HL-60/S4 treated with phorbol 12-myristate 13-acetate at 8.2 ng/mL for 4 days and 3 days (cell line): ENCODE results near the gene KLHL17.

Source experiments
- in situ Hi-C: fragments of 300-500 bp; cut with MboI; formaldehyde crosslinking; loops from 2 replicates; pipeline ENCODE4 v1.15.0; 2022; ENCODE audit warnings: low sequenced_read_pairs

Gene KLHL17

DNA sequence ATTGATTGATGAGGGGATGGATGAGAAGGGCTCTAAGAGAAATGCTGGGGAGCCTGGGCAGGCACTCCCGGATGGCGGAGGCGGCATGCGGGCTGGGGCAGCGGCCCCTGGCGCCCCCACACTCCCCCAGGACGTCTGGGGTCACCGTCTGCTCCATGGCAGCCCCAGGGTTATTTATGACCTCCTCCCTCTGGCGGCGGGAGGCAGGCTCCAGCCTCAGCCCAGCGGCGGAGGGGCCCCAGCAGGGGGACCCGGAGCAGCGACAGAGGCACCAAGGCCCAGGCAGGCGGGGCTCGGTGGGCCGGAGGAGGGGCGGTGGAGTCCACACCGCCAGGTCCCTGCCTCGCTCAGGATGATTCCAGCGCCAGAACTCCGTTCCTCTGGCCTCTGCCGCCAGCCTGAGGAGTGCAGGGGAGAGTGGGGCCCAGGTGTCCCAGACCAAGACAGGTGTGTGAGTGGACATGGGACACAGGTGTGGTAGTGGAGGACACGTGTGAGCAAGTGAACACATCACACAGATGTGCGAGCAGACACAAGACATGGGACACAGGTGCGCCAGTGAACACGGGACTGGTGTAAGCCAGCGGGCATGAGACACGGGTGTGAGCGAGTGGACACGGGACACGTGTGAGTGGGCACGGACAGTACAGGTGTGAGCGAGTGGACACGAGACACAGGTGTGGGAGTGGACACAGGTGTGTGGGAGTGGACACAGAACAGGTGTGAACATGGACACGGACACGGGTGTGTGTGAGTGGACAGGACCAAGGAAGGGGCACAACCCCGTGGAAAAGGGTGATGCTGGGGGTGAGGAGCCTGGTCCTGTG is 39.2 kb upstream of the KLHL17 start:
- in situ Hi-C loops: no loop called here

DNA sequence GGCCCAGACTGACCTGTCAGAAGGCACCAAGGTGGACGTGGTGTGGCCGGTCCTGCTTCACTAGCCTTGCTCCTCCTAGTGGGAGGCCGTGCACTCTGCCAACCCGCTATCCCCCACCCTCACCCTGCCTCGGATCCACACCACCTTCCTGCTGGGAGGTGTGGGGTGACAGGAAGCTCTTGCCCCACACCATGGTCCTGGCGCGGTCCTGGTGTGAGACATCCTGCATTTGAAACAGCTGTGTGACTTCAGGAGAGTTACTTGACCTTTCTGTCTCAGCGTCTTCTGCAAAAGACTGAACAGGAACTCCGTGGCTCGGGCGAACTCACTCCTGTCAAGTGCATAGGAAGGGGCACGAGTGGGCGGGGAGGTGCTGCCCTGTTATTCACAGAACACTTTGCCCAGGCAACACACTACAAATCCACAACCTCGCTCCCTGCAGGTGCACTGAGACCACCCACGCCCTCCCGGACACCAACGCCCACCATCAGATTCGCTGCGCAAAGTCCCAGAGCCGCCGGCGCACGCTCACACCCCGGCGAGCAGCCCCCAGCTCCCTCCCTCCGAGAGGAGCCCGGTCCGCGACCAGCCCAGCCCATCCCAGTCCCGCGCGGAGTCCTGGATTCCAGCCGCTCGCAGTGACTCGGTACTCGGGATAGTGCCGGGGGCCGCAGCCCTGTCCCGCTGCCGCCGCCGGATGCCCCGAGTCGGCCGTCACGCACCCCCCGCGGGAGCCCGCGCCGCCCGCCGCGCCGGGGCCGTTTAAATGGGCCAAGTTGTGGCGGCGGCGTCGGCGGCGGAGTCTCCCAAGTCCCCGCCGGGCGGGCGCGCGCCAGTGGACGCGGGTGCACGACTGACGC is 37.0 kb upstream of the KLHL17 start, which contains the start of gene SAMD11:
TSS of gene SAMD11 (plus strand) at position 793 of the 860 bp plus-strand sequence. CDS start 509 bp downstream, outside the sequence.
- in situ Hi-C loops: no loop called here

DNA sequence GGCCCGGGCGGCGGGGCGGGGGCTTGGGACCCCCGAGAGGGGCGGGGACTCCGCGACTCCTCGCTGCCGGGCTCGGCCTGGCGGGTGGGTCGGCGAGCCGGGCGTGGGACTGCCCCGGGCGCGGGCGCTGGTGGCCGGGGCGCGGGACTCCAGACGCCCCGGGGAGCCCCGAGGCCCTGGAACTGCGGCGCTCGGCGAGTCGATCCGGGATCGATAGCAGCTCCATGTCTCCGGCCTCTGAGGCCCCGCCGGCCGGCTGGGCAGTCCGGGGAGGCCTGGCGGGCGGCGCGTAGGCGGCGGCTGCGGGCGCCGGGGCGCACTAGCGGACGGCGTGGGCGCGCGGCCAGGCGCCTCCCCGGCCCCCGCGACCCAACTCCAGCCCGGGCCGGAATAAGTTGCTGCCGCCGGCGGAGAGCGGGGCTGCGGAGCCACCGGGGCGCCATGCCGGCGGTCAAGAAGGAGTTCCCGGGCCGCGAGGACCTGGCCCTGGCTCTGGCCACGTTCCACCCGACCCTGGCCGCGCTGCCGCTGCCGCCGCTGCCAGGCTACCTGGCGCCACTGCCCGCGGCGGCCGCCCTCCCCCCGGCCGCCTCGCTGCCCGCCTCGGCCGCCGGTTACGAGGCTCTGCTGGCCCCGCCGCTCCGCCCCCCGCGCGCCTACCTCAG is 36.3 kb upstream of the KLHL17 start:
- in situ Hi-C loops: no loop called here

DNA sequence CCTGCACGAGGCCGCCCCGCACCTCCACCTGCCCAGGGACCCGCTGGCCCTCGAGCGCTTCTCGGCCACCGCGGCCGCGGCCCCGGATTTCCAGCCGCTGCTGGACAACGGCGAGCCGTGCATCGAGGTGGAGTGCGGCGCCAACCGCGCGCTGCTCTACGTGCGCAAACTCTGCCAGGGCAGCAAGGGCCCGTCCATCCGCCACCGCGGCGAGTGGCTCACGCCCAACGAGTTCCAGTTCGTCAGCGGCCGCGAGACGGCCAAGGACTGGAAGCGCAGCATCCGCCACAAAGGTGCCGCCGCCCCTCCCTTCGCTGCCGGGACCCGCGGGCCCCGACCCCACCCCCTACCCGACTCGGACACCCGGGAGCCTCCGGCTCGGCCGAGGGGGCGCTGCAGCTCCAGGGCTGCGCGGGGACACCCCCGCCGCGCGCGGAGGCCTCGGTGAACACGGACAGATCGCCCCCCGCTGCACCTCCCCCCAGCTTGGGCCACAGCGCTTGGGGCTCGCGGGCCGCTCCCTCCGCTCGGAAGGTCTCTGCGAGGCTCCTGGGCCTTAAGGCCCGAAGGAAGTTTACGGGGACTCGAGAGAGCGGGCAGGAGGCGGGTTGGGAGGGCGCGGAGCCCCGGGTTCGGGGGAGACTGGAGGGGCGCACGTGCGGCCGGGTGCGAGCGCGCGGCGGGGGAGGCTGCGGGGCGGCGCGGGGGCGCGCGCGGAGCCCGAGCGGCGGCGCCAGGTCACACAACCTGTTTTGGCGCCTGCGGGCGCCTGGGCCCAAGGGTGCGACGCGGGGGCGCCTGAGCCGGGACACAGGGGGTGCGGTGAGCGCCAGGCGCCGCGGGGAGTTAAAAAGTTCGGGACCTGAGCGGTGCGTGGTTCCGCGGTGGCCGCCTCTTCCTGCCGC is 35.5 kb upstream of the KLHL17 start:
- in situ Hi-C loops: no loop called here

DNA sequence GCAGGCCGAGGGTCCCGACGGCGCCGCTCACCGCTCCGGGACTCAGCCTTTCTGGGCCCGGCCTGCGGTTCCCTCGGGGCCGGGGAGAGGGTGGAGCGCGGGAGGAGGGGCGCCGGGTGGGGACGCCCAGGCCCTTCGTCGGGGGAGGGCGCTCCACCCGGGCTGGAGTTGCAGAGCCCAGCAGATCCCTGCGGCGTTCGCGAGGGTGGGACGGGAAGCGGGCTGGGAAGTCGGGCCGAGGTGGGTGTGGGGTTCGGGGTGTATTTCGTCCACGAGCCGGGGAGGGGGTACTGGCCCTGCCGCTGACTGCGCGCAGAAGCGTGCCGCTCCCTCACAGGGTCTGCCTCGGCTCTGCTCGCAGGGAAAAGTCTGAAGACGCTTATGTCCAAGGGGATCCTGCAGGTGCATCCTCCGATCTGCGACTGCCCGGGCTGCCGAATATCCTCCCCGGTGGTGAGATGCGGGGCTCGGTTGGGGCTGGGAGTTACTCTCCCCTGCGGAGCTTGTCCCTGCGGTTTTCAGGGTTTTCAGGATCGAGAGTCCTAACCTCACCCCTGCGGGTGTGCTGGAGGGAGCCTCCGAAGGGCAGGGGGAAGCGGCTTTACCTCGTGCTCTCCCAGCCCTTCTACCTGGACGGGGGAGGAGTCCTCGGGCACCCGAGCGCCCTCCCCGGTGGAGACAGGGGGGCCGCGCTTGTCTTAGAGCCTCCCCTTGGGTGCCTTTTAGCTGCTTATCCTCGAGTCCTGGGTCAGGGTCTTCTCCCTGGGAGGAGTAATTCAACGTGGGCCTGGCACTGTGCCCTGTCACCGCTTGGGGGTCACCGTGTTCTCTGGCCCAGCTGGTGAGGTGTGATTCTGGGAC is 34.6 kb upstream of the KLHL17 start:
- in situ Hi-C loops: no loop called here

DNA sequence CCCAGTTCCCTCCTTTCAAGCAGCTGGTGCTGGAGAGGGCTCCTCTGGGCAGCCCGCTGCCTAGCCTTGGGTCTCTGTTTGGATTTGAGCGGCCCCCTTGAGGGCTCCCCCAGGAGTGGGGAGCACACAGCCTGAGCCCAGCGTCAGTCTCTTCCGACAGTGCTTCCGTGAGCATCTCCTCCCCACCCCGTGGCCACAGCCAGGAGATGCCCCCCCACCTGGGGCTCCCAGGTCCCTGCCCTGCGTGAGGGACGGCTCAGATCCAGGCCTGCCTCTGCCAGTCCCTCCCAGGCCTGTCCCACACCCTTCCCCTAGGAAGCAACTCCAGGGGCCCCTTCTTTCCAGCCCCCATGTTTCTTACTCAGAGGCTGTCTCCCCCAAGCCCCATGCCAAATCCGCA is 33.1 kb upstream of the KLHL17 start:
- in situ Hi-C loops: no loop called here

DNA sequence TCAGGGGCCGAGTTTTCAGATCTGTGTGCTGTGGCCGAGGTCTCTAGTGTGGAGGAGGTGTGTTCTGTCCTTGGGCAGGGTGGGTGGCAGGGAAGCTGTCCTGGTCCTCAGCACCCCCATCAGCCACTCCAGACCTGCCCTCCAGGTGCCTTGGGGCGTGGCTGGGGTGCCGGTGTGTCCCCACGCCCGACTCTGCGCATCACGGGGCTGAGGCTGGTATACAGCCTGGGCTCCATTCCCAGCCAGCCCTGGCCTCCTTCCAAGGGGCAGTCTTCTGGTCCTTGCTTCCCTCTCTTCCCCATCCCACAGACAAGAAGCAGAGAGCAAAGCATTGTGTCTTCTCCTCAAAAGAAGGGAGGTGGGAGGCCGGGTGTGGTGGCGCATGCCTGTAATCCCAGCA is 32.6 kb upstream of the KLHL17 start:
- in situ Hi-C loops: no loop called here

DNA sequence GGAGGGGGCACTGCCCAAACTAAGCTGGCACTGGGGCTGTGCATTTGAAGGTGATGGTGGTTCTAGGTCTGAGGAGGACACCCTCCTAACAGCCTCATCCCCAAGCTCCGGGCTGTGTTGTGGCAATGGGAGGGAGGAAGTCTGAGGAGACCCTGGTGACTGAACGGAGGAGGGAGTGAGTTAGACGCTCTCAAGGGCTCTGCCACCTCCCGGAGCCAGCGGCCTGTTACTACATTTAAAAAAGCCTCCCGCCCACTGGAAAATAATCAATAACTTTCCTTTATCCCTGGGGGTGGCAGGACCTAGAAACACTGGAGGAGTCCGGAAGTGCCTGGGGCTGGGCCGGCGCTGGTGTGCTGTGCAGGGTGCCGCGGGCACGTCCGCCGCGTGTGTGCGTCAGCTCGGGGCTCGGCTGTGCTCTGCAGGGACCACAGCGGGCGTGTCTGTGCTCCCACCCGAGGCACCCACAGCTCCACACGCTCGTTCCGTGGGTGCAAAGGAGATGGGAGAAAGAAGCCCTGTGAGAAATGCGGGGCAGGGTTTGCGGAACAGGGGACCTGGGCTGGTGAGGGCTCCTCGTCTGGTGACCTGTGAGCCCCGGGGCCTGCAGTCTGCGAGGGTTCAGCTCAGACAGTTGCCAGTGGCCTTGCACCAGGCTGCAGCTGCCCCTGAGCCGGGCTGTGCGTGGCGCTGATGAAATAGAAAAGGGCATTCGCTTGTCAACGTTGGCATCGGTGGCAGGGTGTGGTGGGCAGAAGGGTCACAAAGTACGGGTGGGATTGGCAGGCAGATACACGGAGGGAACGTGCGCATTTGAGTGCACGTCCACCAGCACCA is 31.3 kb upstream of the KLHL17 start:
- in situ Hi-C loops: no loop called here

DNA sequence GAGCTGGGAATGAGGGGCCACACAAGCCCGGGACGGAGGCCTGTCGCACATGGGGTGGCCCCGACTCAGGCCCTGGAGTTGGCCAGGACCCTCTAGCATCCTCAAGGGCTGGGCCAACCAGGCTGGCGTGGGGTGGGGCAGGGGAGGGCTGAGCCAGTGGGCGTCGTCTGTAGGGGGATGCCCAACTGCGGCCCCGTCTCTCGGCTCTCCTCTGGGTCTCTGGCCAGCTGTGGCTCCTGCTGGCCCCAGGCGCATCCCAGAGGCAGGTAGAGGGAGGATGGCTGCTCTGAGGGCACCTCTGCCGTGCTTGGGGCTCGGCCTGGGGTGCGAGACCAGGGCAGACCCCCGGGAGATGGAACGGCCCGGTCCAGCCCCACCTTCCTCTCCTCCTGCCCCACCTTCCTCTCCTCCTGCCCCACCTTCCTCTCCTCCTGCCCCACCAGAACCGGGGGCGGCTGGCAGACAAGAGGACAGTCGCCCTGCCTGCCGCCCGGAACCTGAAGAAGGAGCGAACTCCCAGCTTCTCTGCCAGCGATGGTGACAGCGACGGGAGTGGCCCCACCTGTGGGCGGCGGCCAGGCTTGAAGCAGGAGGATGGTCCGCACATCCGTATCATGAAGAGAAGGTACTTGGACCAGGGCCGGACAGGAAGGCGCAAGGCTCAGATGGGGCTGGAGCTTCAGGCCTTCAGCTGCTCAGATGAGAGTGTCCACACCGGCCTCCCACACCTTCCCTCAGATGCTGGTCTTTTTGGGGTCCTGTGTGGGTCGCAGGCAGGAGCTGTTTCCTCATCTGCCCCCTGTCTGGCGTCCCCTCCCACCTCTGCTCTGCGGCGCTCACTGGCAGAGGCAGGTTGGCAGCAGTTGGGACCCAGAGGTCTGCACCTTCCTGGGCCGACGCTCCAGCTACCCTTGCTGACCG is 30.4 kb upstream of the KLHL17 start:
- in situ Hi-C loops: no loop called here

DNA sequence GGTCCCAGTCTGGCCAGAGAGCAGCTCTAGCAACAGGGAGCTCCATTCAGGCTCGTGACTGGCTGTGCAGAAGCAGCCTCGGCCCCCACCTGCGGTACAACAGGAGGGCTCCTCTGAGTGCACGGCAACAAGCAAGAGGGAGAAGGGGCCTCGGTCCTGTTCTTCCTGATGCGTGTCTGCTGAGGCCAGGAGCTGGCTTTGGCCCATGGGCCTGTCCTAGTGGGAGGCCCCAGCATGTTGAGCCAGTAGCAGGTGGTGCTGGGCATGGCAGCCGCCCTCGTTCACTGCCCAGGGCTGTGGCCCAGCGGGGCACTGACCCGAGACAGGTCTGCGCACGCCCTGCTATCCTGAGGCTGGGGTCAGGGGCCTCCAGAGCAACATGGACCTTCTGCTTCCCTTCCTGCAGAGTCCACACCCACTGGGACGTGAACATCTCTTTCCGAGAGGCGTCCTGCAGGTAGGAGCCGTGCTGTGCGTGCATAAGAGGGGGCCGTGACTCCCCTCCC is 29.7 kb upstream of the KLHL17 start:
- in situ Hi-C loops: no loop called here

DNA sequence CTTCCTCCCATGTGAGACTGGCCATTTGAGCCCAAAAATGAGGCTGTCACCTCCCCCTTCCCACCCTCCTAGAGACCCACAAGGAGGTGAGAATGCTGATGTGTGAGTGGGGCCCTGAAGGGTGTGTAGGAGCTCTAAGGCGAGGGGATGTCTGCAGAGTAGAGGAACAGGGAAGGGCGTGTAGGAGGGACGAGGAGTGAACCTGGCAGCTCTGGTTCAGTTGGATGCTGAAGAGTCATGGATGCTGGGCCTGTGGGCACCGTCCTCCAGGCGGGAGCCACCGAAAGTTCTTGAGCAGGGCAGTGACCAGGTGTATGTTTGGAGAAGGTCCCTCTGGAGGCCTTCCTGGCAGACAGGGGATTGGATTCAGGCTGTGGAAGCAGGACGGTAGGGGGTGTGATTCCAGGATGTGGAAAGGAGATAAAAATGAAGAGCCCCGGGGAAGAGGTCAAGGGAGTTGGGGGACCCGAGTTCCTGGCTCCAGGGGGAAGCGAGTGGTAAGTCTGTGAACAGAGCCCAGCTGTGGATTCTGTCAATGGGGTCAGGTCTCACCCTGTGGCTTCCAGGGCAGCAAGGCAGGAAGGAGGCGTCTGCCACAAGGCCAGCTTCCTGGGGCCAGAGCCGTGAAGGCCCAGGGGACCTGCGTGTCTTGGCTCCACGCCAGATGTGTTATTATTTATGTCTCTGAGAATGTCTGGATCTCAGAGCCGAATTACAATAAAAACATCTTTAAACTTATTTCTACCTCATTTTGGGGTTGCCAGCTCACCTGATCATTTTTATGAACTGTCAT is 28.8 kb upstream of the KLHL17 start:
- in situ Hi-C loops: no loop called here

DNA sequence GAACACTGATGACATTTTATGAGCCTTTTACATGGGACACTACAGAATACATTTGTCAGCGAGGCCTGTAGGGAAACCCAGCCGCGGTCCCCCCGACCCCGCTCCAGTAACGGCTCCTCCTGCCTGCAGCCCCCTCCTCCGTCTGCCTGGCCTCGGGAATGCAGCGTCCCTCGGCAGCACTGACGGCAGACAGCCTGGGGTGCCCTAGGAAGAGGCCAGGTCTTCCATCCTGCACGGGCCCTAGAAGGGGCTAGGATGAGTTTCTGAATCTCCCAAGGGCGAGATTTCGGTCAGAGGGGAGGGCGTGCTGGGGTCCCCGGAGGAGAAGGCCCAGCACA is 28.2 kb upstream of the KLHL17 start:
- in situ Hi-C loops: no loop called here

DNA sequence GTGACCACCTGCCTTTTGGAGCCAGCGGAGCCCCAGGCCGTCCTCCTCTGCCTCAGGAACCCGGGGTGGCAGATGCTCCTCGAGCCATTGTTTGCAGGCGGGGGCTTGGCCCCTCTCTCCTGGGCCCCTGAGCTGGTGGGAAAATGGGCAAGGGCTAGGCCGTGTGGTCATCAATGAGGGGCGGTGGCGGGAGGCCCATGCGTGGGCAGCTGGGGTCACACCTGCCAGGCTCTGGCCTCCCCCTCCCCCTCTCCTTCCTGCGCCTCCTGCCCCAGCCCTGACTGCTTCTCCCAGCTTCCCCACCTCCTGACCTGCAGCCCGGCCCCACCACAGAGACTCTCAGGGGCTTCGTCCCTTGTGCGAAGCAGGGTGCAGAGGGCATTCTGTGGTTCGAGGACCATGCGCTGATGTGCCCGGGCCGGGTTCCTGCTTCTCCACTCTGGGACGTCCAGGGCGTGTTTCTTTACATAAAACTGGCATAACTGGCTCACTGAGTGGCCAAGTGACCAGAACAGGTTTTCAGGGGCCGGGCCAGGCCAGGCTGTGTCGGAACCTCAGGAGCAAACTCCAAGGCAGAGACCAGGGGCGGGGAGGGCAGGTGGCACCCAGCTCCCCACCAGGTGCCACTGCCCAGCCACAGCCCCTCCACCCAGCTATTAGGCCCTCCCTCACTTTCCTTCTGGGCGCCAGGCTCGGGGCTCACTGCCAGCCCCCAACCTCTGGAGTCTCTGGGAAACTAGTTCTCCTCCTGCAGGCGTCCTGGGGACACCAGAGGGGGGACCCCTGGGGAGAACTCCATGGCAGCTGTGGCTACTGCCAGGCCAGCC is 27.4 kb upstream of the KLHL17 start:
- in situ Hi-C loops: no loop called here

DNA sequence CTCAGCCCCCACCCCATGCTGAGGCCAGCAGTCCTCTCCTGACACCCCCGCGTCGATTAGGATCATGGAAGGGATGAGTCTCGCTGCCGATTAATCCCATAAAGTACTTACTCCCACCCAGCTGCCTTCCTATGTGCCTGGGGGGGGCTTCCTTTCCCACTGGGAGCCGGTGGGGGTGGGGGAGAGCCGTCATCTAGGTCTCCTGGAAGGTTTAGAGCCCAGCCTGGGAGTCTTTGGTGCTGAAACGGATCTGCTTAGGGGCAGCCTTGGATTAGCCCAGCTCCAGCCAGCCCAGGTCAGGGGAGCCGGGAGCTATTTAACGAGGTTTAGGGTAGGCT is 26.8 kb upstream of the KLHL17 start:
- in situ Hi-C loops: no loop called here

DNA sequence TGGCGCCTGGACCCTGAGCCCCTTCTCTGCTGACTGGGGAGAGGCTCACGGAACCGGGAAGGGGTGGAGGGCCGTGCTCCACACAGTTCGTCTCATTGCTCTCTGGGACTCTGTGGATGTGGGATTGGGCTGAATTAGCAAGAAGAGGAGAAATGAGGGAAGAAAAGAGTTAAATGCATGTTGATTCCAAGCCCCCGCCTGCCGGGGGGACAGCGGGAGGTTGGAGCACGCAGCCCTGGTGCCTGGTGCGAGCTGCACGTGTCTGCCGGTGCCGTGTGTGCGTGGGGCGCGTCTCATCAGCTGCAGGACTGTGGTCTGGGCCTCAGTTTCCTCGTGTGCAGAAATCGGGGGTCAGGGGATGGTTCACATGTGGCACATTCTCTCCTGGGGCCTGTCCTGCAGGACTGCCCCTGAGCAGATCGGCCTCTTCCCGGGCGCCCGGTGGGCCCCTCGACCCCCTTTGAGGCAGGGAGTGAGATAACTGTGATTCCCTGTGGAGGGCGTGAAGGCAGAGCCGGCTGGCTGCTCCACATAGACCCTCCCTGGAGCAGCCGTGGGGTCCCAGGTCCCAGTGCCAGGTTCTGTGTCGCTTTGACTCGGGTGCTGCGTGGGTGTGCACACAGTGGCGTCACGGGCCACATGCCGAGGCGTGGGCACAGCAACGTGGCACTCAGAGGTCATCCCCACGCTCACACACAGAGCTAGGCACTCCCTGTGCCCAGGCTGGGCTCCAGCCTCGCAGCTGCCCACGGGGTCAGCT is 25.2 kb upstream of the KLHL17 start:
- in situ Hi-C loops: no loop called here
